ENCODE results near the gene HK2. TPM values are rescaled to one million over a fixed set of nuclear protein-coding genes. Genes with fewer than 3 reads are reported as not detected.
"Not testable (repeated sequence)": the region's sequence is repeated elsewhere in the genome, so short reads cannot be mapped to it uniquely, and the experiment has no call there.

HK2 gene
- total RNA-seq, 1 experiment from 2014 or later: 43.8 TPM

GRCh38 chr2:74902281-74902860 is 68.4 kb downstream of the HK2 start:
- no TSS peak for BruUV-seq (replicated peaks)

GRCh38 chr2:74906395-74906794 is 72.5 kb downstream of the HK2 start:
- POLR2A ChIA-PET (ENCODE audit: unreplicated experiment): no interaction called here

More at GRCh38 chr2:74902281-74902860, 68.4 kb downstream of the HK2 start:
- Histone ChIP-seq H3K4me3 (ENCODE audit: low read length) (no peak overlapping the region), H3K27me3 (ENCODE audit: low read length) (no peaks in the 10 kb centered on the region), H3K9me2 (replicated peaks; ENCODE audit: low read length) (no peaks in the 10 kb centered on the region), H4K20me1 (ENCODE audit: low read length) (no peaks in the 10 kb centered on the region), H3K36me3 (ENCODE audit: low read depth, low read length) (peaks cover 6% of the 10 kb centered on the region; the same call in 1 of the 2 replicates), H3F3A (ENCODE audit: low read length, unreplicated experiment) (no peaks in the 10 kb centered on the region), H3K27ac (ENCODE audit: low read length) (no peak overlapping the region), H3K9ac (ENCODE audit: low read length) (no peak overlapping the region), H3K4me1 (ENCODE audit: insufficient read depth, low read length) (no peaks in the 10 kb centered on the region), H3K9me3 (ENCODE audit: low read length) (no peaks in the 10 kb centered on the region), H2AFZ (ENCODE audit: low read length) (no peak overlapping the region), H3K4me2 (ENCODE audit: low read length) (no peak overlapping the region), H3K79me2 (ENCODE audit: low read length) (no peaks in the 10 kb centered on the region)
- TF ChIP-seq EZH2 (IDR thresholded peaks at IDR 0.05; ENCODE audit: low read length, unreplicated experiment): no peak
- intact Hi-C loops (cut with micrococcal nuclease): no loop called here
- ATAC-seq: no peak
- no peak for DNase-seq
- ChIA-PET POLR2A (ENCODE audit: unreplicated experiment) (no interaction called here), CTCF (no interaction called here)

DNA sequence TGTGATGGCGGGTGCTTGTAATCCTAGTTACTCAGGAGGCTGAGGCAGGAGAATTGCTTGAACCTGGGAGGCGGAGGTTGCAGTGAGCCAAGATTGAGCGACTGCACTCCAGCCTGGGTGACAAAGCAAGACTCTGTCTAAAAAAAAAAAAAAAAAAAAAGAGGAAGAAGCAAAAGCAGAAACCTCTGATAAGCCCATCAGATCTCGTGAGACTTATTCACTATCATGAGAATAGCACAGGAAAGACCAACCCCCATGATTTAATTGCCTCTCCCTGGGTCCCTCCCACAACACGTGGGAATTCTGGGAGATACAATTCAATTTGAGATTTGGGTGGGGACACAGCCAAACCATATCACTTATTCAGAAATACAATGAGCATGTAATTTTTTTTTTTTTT is 73.6 kb downstream of the HK2 start:
- H3F3A ChIP-seq (ENCODE audit: low read length, unreplicated experiment); POLR2A ChIA-PET (ENCODE audit: unreplicated experiment); H3K4me3 ChIP-seq (ENCODE audit: low read length); H3K27me3 ChIP-seq (ENCODE audit: low read length); H3K36me3 ChIP-seq (ENCODE audit: low read depth, low read length); H3K4me2 ChIP-seq (ENCODE audit: low read length); H3K9me2 ChIP-seq (replicated peaks; ENCODE audit: low read length); H4K20me1 ChIP-seq (ENCODE audit: low read length); DNase-seq; H3K27ac ChIP-seq (ENCODE audit: low read length); intact Hi-C loops (cut with micrococcal nuclease); ATAC-seq; H3K4me1 ChIP-seq (ENCODE audit: insufficient read depth, low read length); BruUV-seq (replicated peaks); H3K9me3 ChIP-seq (ENCODE audit: low read length); H3K9ac ChIP-seq (ENCODE audit: low read length); H3K79me2 ChIP-seq (ENCODE audit: low read length); CTCF ChIA-PET; H2AFZ ChIP-seq (ENCODE audit: low read length): not testable (repeated sequence)

More at GRCh38 chr2:74906395-74906794, 72.5 kb downstream of the HK2 start:
- no peak overlapping the region for H3K9ac ChIP-seq (ENCODE audit: low read length)
- H3K79me2 ChIP-seq (ENCODE audit: low read length): no peaks in the 10 kb centered on the region
- H3F3A ChIP-seq (ENCODE audit: low read length, unreplicated experiment): no peaks in the 10 kb centered on the region
- DNase-seq (no peak), ATAC-seq (no peak)
- no peak overlapping the region for H3K4me3 ChIP-seq (ENCODE audit: low read length)
- no peaks in the 10 kb centered on the region for H3K27me3 ChIP-seq (ENCODE audit: low read length)
- TF ChIP-seq, protein P1, sequence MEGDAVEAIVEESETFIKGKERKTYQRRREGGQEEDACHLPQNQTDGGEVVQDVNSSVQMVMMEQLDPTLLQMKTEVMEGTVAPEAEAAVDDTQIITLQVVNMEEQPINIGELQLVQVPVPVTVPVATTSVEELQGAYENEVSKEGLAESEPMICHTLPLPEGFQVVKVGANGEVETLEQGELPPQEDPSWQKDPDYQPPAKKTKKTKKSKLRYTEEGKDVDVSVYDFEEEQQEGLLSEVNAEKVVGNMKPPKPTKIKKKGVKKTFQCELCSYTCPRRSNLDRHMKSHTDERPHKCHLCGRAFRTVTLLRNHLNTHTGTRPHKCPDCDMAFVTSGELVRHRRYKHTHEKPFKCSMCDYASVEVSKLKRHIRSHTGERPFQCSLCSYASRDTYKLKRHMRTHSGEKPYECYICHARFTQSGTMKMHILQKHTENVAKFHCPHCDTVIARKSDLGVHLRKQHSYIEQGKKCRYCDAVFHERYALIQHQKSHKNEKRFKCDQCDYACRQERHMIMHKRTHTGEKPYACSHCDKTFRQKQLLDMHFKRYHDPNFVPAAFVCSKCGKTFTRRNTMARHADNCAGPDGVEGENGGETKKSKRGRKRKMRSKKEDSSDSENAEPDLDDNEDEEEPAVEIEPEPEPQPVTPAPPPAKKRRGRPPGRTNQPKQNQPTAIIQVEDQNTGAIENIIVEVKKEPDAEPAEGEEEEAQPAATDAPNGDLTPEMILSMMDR (conservative IDR thresholded peaks at IDR 0.05; ENCODE audit: low read depth, low read length): no peak
- no peak for TF ChIP-seq EZH2 (IDR thresholded peaks at IDR 0.05; ENCODE audit: low read length, unreplicated experiment)
- TF ChIP-seq EZH2phosphoT487 (IDR thresholded peaks at IDR 0.05; ENCODE audit: borderline replicate concordance, low read length): no peak
- CTCF ChIA-PET: no interaction called here
- H3K36me3 ChIP-seq (ENCODE audit: low read depth, low read length): no peaks in the 10 kb centered on the region
- intact Hi-C loops (cut with micrococcal nuclease): no loop called here
- H2AFZ ChIP-seq (ENCODE audit: low read length): no peak overlapping the region
- H3K4me2 ChIP-seq (ENCODE audit: low read length): no peak overlapping the region
- no peaks in the 10 kb centered on the region for H3K9me3 ChIP-seq (ENCODE audit: low read length)
- BruUV-seq (replicated peaks): no TSS peak
- H3K9me2 ChIP-seq (replicated peaks; ENCODE audit: low read length): no peaks in the 10 kb centered on the region
- H3K27ac ChIP-seq (ENCODE audit: low read length): no peak overlapping the region
- H3K4me1 ChIP-seq (ENCODE audit: insufficient read depth, low read length): no peaks in the 10 kb centered on the region
- no peaks in the 10 kb centered on the region for H4K20me1 ChIP-seq (ENCODE audit: low read length)
